Measurements from ENCODE around the gene MRM3. TPM values are rescaled to one million over a fixed set of nuclear protein-coding genes. Genes with fewer than 3 reads are reported as not detected.

Gene MRM3
- total and polyA plus RNA-seq, 10 donors, result 13.5 to 23.1 (median 17.1) TPM

GRCh38 chr17:799261-799660 is 17.1 kb downstream of the MRM3 start:
- no peak overlapping the region for H3K4me3 ChIP-seq
- H3K27ac ChIP-seq, result no peak overlapping the region
- WGBS, 5 donors, result 89 to 96% (median 95%) methylated on average over 11 of the region's 11 CpGs
- DNase-seq, result no peak
- peaks cover 0 to 26% (median 15%) of the 10 kb centered on the region in 6 donors for H3K4me1 ChIP-seq
- H3K9me3 ChIP-seq, result no peaks in the 10 kb centered on the region
- H3K36me3 ChIP-seq, result no peaks in the 10 kb centered on the region
- TF ChIP-seq CTCF (IDR thresholded peaks at IDR 0.05 in 8 of 11, conservative IDR thresholded peaks at IDR 0.05 in 3 of 11) (no peak), POLR2A (IDR thresholded peaks at IDR 0.05) (no peak), POLR2AphosphoS5 (IDR thresholded peaks at IDR 0.05) (no peak)
- H3K27me3 ChIP-seq (replicated peaks in 1 of 7), result no peaks in the 10 kb centered on the region
- intact Hi-C loops (cut with DNase I; ENCODE audit: low total_unique reads), result loop anchor here (5.0 kb wide), 1 partner anchor 183 kb away; no protein-coding TSS in a partner anchor

GRCh38 chr17:800446-801242 is 18.5 kb downstream of the MRM3 start:
- WGBS, 5 donors, result 86 to 93% (median 90%) methylated on average over 36 to 39 of the region's 39 CpGs
- peak; percentile 67 for DNase-seq
- H3K4me1 ChIP-seq, result peaks cover 0 to 14% (median 4%) of the 10 kb centered on the region in 6 donors
- no peak overlapping the region for H3K4me3 ChIP-seq
- TF ChIP-seq POLR2AphosphoS5 (IDR thresholded peaks at IDR 0.05), result no peak
- TF ChIP-seq CTCF (IDR thresholded peaks at IDR 0.05 in 8 of 11, conservative IDR thresholded peaks at IDR 0.05 in 3 of 11), result no peak
- TF ChIP-seq POLR2A (IDR thresholded peaks at IDR 0.05), result no peak
- H3K27me3 ChIP-seq (replicated peaks in 1 of 7), result peaks cover 0 to 10% (median 0%) of the 10 kb centered on the region in 7 donors
- no peak overlapping the region for H3K27ac ChIP-seq
- intact Hi-C loops (cut with DNase I; ENCODE audit: low total_unique reads), result no loop called here
- H3K9me3 ChIP-seq, result no peaks in the 10 kb centered on the region
- H3K36me3 ChIP-seq, result no peaks in the 10 kb centered on the region

GRCh38 chr17:801660-802059 is 19.5 kb downstream of the MRM3 start:
- intact Hi-C loops (cut with DNase I; ENCODE audit: low total_unique reads), result no loop called here

More at GRCh38 chr17:801660-802059, 19.5 kb downstream of the MRM3 start:
- no peak overlapping the region for H3K4me3 ChIP-seq
- 85 to 92% (median 91%) methylated on average over 6 of the region's 6 CpGs for whole genome bisulfite sequencing, 5 donors
- H3K36me3 ChIP-seq, result no peaks in the 10 kb centered on the region
- peaks cover 0 to 10% (median 0%) of the 10 kb centered on the region in 7 donors for H3K27me3 ChIP-seq (replicated peaks in 1 of 7)
- no peaks in the 10 kb centered on the region for H3K9me3 ChIP-seq
- TF ChIP-seq CTCF (IDR thresholded peaks at IDR 0.05 in 8 of 11, conservative IDR thresholded peaks at IDR 0.05 in 3 of 11) (no peak), POLR2A (IDR thresholded peaks at IDR 0.05) (no peak), POLR2AphosphoS5 (IDR thresholded peaks at IDR 0.05) (no peak)
- H3K4me1 ChIP-seq, result peaks cover 0 to 12% (median 2%) of the 10 kb centered on the region in 6 donors
- no peak for DNase-seq
- H3K27ac ChIP-seq, result no peak overlapping the region

Measured in spleen (tissue), 11 donors.